Measurements from ENCODE around the gene UBE2QL1.

Gene UBE2QL1

DNA sequence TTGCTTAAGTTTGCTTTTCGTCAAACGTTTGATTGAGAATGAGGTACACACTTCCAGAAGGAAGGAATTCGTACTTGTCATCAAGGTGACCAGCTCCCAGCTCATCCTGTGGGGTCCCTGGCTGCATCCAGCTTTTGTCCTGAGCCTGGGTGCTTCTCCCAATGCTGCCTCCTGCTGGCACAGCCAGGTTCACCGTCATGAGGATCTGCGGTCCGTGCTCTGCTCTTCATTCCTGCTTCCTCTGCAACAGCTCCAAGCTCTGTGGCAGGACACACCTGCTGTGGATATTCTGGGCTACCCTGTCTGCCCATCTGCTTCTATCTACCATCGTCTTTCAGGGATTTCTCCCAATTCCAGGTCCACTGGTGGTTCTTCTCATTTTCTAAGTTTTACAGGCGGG, 13.3 kb upstream of the UBE2QL1 start:
- TF ChIP-seq CTCF (IDR thresholded peaks at IDR 0.05; ENCODE audit: insufficient read depth, low read depth, low read length, missing control alignments): peak; percentile 28
- no peak overlapping the region for H3K4me3 ChIP-seq (ENCODE audit: low read length)
- peak; percentile 37 for DNase-seq (ENCODE audit: low read depth)

- TF ChIP-seq CTCF (IDR thresholded peaks at IDR 0.05; ENCODE audit: insufficient read depth, low read depth, low read length, missing control alignments): no peak
- no peak for DNase-seq (ENCODE audit: low read depth)
- no peak overlapping the region for H3K4me3 ChIP-seq (ENCODE audit: low read length)
Measured at GRCh38 chr5:6436715-6437331, 11.8 kb upstream of the UBE2QL1 start.

- no peak overlapping the region for H3K4me3 ChIP-seq (ENCODE audit: low read length)
- peak; percentile 33 for DNase-seq (ENCODE audit: low read depth)
- no peak for TF ChIP-seq CTCF (IDR thresholded peaks at IDR 0.05; ENCODE audit: insufficient read depth, low read depth, low read length, missing control alignments)
Measured at GRCh38 chr5:6439588-6440550, 8.8 kb upstream of the UBE2QL1 start.

- no peak for TF ChIP-seq CTCF (IDR thresholded peaks at IDR 0.05; ENCODE audit: insufficient read depth, low read depth, low read length, missing control alignments)
- DNase-seq (ENCODE audit: low read depth): no peak
- H3K4me3 ChIP-seq (ENCODE audit: low read length): no peak overlapping the region
Measured at GRCh38 chr5:6442333-6442732, 6.3 kb upstream of the UBE2QL1 start.

DNA sequence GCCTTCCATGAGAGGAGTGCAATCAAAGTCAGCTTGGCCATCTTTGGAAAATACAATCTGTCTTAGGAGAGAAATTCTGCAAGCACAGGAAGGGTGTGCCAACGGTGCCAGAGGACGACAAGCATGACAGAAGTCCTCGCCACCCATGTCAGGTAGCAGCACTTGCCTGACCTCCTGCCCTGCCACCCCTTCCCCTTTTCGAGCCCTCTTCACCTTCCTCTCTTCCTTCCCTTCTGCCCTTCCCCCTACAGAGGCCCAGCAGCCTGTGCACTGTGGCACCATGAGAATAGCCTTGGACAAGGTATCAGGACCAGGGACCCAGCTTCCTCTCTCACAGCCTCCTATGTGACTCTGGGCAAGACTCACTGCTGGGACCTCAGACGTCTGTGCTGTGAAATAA, 5.3 kb upstream of the UBE2QL1 start:
- no peak for TF ChIP-seq CTCF (IDR thresholded peaks at IDR 0.05; ENCODE audit: insufficient read depth, low read depth, low read length, missing control alignments)
- no peak for DNase-seq (ENCODE audit: low read depth)
- H3K4me3 ChIP-seq (ENCODE audit: low read length): no peak overlapping the region

DNA sequence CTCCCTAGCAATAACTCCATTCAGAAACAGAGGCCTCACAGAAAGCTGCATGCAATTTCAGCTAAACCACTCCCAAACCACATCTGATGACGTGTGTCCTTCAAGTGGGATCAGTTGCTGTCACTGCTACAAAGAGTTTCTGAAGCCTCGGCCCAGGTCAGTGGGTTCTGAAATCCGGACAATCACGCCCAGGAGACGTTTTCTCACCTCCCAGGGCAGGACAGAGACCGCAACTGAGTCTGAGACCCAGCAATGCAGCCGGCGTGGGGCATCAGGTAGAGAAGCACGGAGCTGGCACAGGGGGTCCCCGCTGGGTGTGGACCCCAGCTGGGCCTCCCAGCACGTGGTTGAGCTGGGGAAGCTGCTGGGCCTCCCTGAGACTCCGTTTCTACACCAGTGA, 2.6 kb upstream of the UBE2QL1 start:
- H3K4me3 ChIP-seq (ENCODE audit: low read length): no peak overlapping the region
- TF ChIP-seq CTCF (IDR thresholded peaks at IDR 0.05; ENCODE audit: insufficient read depth, low read depth, low read length, missing control alignments): no peak
- DNase-seq (ENCODE audit: low read depth): no peak
